NOMO-1 treated with dmso at 0.1 percent for 144 hours (cell line): ENCODE data around the gene MYL5.
"Not testable (repeated sequence)": the region's sequence is repeated elsewhere in the genome, so short reads cannot be mapped to it uniquely, and the experiment has no call there.

ENCODE experiments used
- DNase-seq: peaks from one replicate; lab custom pipeline; 2025; ENCODE audit not compliant: unreplicated experiment; lab: John Stamatoyannopoulos, UW

The MYL5 gene

DNA sequence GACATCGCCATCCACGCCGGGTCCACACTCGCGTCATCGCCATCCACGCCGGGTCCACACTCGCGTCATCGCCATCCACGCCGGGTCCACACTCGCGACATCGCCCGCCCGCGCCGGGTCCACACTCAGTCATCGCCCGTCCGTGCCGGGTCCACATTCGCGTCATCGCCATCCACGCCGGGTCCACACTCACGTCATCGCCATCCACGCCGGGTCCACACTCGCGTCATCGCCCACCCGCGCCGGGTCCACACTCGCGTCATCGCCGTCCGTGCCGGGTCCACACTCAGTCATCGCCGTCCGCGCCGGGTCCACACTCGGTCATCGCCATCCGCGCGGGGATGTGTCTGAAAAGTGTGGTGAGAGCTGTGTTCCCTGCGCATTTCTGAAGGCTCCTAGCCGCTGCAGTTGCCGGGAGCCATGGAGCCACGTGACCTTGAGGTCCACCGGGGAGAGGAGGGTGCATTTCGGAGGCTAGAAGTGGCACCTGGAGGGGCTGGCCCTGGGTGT is 48.6 kb downstream of the MYL5 start:
- DNase-seq = no peak

DNA sequence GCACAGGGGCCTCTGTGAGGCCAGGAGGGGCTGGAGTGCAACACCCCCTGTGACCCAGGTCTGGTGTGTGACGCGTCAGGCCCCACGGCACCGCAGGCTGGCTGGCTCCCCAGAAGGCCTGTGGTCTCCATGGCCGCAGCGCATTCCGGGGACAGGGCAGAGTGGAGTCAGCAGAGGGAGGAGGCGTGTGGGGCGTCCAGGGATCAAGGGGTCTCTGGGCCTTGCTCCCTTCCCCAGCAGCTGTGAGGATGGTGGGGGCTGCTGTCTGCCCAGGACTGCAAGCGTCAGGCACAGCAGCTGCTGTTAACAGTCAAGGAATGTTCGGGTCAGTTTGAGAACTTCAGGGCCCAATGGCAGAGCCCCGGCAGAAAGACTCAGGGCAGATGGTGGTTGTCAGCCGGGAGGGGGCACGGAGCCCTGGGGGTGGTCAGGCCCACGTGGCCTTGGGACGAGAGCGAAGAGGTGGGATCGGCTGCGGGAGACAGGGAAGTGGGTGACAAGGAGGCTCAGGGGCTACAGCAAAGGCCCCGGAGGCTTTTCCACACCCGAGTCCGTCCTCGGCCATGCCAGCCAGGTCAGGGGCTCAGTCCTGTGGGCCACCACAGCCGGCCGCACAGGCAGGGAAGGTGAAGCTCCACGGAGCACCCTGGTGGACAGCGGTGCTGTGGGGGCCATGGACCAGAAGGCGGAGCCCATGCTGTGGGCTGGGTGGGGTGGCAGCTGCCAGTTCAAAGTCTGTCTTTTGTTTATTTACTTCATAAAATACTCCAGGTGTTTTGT is 49.6 kb downstream of the MYL5 start:
- DNase-seq = no peak

DNA sequence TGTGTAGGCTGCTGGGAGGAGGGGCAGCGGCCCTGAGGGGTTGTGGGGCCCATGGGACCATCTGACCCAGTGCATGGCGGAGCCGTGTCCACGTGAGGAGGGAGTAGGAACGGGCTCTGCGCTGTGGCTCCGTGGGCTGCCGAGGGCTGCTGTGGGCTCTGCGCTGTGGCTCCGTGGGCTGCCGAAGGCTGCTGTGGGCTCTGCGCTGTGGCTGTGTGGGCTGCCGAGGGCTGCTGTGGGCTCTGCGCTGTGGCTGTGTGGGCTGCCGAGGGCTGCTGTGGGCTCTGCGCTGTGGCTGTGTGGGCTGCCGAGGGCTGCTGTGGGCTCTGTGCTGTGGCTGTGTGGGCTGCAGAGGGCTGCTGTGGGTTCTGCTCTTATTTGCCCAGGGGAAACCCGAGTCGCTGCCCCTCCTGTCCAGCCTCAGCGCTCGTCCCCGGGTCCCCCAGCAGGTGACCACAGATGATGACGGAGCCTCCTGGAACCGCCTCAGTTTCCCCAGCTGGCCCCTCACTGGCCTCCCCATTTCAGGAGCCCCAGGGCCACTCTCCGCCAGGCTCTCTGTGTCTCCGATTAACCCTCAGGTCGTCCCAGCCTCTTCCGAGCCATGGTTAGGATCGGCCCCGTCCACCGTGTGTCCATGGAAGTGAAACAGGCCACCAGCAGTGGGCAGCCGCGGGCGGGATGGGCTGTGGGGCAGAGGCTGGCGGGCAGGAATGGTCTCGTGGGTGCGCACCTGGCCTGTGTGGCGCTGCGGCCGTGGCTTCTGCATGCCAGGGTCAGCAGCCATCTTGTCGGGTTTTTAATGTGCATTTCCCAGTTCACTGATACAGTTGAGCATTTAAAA is 51.3 kb downstream of the MYL5 start:
- DNase-seq = no peak

DNA sequence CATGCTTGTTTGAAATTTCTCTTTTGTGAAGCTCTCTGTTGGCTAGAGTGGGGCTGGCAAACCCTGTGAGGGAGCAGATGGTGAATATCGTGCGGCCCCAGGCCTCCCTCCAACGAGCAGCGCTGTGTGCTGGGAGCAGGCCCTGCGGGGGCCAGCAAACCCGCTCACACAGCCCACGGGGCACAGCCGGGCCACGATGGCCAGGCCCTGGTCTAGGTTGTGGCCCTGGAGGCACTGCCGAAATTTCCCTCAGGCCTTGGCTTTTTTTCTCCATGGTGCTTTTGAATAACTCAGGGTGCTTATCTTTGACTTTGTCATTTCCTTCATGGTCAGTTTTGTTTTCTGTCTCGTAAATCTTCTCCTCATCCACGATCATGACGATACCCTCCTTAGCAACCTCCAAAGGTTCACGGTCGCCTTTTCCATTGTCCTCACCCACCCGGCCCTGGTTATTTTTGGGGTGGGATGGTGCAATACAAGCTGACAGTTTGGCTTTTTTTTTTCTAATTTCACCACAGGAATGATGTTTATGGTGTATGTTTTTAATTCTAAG is 52.0 kb downstream of the MYL5 start:
- no peak for DNase-seq

DNA sequence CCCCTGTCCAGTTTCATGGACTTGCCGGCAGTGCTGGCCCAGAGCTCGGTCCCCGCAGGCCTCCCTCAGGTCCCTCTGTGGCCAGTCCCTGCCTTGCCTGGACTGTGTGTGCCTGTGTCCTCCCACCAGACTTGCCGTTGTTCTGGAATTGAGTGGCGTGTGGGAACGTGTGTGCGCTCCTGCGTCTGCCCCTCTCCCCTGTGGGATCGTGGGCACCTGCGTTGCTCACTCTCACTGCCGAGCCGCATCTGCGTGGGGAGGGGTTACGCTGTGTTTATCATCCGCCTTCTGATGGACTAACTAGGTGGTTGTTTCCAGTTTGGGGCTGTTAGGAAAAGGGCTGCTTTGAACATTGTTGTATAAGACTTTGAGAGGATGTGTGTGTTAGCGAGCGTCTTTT is 52.5 kb downstream of the MYL5 start:
- DNase-seq = no peak

DNA sequence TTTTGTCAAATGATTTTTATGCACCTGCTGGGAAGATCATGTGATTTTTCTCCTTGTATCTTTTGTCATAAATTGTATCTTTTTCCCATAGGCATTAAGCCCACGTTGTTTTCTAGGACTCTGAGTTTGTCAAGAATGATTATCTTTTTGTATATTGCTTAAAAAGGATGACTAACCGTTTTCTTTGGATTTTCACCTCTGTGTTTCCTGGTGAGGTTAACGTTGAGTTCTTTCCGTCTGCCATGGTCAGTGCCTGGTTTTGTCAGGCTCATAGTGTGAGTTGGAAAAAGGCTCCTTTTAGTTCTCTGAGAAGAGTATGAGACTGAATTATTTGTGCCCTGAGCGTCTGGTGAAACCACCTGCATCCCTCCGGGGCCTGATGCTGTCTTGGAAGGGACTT is 53.2 kb downstream of the MYL5 start:
- DNase-seq = no peak

DNA sequence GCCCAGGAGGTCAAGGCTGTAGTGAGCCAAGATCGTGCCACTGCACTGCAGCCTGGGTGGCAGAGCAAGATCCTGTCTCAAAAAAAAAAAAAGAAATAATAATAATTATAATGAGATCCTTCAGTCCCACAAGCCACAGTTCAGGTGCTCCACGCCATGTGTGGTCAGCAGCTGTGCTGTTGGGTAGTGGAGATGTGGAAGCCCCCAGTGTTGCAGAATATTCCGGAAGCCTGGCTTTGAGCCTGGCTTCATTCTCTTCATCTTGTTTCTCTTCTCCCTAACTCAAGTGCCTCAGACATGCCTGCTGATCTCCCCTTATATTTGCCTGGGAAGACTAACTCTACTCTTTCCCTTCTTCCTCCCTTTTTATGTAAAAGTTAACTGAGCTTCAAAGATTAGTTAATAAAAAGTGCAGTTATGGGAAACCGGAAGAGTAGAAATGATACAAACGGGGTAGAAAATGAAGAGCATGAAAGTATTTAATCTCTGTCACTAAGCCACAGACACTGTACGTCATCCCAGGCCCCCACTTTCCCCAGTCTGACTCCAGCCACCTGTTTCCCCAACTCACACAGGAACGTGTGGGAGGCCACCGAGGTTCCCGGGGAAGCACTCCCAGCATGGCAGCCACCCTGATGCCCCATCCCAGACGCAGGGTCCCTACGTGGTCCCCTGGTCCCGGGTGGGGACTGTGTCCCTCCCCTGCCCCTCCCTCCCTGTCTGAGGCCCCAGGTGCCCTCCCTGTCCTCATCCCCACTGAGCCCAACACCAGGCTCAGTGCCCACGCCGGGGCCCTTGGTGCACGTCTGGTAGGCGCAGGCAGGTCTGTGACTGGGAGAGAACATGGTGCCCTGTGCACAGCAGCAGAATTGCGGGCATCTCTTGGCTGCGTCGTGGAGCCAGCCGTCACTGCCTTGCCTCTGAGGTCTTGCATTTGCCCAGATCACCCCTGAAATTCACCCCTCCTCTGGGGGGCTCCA is 55.3 kb downstream of the MYL5 start:
- DNase-seq = no peak

DNA sequence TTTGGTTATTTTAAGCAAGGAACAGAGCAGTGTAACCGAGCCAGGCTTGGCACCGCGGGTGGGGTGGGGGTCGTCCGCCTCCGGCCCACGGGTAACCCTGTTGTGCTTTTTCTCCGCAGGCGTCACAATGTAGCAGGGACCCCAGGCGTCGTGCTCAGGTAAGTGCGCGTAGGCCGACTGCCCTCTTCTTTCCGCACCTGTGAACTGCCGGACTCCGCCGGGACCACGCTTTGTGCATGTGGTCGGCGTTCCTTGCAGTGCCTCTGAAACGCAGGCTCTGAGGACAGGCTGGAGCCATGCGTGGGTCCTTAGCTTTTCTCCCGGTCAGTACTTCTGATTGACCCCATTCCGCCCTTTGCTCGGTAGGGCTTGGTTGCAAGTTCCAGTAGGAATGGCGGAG is 56.2 kb downstream of the MYL5 start:
- no peak for DNase-seq

DNA sequence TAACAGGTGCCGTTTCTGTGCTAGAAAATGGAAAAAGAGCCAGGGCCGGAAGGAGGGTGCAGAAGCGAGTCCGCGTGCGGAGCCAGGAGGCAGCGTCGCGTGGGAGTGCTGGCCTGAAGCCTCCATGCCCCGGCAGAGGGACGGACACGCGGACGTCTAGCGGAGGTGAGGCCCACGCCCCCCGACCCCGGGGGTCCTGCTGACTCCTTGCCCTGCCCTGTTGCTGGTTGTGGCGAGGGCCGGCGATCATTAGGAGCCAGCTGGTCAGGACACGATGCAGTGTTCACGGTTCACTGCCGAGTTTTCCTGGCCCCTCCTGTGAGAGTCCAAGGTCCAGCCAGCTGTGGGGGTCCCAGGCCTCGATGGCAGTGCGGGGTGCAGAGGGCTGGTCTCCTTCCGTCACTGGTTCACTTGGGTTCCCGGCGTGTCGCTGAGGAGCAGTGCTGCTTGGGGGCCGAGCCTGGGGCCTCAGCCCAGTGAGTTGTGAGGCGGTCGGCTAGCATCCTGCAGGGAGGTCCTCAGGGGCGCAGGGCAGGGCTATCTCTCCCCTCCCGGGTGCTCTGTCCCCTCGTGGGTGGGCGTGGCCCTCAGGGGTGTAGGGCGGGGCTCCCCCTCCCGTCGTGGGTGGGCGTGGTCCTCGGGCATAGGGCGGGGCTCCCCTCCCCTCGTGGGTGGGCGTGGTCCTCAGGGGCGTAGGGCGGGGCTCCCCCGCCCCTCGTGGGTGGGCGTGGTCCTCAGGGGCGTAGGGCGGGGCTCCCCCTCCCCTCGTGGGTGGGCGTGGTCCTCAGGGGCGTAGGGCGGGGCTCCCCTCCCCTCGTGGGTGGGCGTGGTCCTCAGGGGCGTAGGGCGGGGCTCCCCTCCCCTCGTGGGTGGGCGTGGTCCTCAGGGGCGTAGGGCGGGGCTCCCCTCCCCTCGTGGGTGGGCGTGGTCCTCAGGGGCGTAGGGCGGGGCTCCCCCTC is 56.9 kb downstream of the MYL5 start:
- not testable (repeated sequence) for DNase-seq
